NB4 (cell line): ENCODE measurements around the gene CDH4.

Source experiments
- CTCF ChIP-seq: IDR thresholded peaks from one replicate; pipeline ENCODE4 v1.5.1; 2012; ENCODE audit warnings: low read depth, low read length
- MAX ChIP-seq: IDR thresholded peaks from 2 replicates; pipeline ENCODE4 v1.6.1; 2011; ENCODE audit warnings: low read depth, low read length
- POLR2A ChIP-seq: IDR thresholded peaks from 2 replicates; pipeline ENCODE4 v1.6.1; 2011; ENCODE audit warnings: mild to moderate bottlenecking; ENCODE audit not compliant: insufficient read length; ENCODE audit errors: extremely low read depth

- TF ChIP-seq CTCF: no peak
- TF ChIP-seq POLR2A: no peak
- peak; percentile 44; the same call in 1 of the 2 replicates for TF ChIP-seq MAX
Measured at GRCh38 chr20:61951695-61952533, 699.9 kb downstream of the CDH4 start.
